Stimulated activated memory B cell treated with anti-CD40 and anti-IgM and Interleukin-4, amounts not matched to agents 10 μg/mL and 1 μg/mL and 100 μg/mL, for 72 hours (primary cell): ENCODE measurements around the gene ZCWPW2.

Source experiments
- ATAC-seq: fragments of 150-1000 bp; cut with Tn5 transposase; 2 replicates; pipeline ENCODE4 v1.10.0; 2021
- H3K27ac Mint-ChIP-seq: one replicate; pipeline ENCODE4 v1.8.0; 2022; ENCODE audit warnings: mild to moderate bottlenecking, mixed read lengths
- H3K27me3 Mint-ChIP-seq: one replicate; pipeline ENCODE4 v1.8.0; 2022; ENCODE audit warnings: mixed read lengths
- H3K36me3 Mint-ChIP-seq: one replicate; pipeline ENCODE4 v1.8.0; 2022; ENCODE audit warnings: mixed read lengths
- H3K4me1 Mint-ChIP-seq: one replicate; pipeline ENCODE4 v1.8.0; 2022; ENCODE audit warnings: mixed read lengths
- H3K4me3 Mint-ChIP-seq: one replicate; pipeline ENCODE4 v1.8.0; 2022; ENCODE audit warnings: mild to moderate bottlenecking, moderate library complexity, mixed read lengths
- H3K9me3 Mint-ChIP-seq: one replicate; pipeline ENCODE4 v1.8.0; 2022; ENCODE audit warnings: mixed read lengths

The ZCWPW2 gene

DNA sequence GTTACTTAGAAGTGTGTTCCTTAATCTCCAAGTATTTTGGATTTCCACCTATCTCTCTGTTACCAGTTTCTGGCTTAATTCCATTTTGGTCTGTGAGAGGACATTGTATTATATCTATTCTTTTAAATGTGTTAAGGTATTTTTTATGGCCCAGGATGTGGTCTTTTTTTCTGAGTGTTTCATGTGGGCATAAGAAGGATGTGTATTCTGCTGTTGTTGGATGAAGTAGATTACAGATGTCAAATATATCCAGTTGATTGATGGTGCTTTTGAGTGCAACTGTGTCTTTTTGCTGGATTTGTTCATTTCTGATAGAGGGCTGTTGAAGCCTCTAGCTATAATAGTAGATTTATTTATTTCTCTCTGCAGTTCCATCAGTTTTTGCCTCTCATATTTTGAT is 136.6 kb downstream of the ZCWPW2 start:
- H3K9me3 Mint-ChIP-seq = peaks cover 3% of the 10 kb centered on the region
- H3K27me3 Mint-ChIP-seq = no peaks in the 10 kb centered on the region
- no peaks in the 10 kb centered on the region for H3K36me3 Mint-ChIP-seq
- H3K4me1 Mint-ChIP-seq = no peaks in the 10 kb centered on the region
- no peak overlapping the region for H3K4me3 Mint-ChIP-seq
- no peak for ATAC-seq
- H3K27ac Mint-ChIP-seq = no peak overlapping the region

DNA sequence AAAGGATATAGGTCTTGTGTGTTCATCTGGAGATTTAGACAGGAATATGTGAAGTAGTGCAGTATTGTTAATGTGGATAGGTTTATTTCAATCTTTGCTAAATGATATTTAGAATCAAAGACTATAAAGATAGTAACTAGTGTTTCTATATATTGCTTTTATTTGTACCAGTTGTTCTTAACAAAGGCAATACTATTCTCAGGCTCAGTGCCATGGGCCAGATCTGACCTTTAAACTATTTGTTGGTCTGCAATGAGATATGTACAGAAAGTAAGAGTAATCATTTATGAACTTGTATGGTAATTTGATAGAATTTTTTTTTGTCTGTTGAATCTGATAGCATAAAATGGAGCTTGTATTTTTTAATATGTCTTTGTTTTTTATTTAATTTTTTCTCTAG is 146.8 kb downstream of the ZCWPW2 start:
- no peaks in the 10 kb centered on the region for H3K36me3 Mint-ChIP-seq
- no peak for ATAC-seq
- H3K9me3 Mint-ChIP-seq = no peaks in the 10 kb centered on the region
- H3K27me3 Mint-ChIP-seq = no peaks in the 10 kb centered on the region
- H3K4me3 Mint-ChIP-seq = no peak overlapping the region
- no peak overlapping the region for H3K27ac Mint-ChIP-seq
- H3K4me1 Mint-ChIP-seq = no peaks in the 10 kb centered on the region

DNA sequence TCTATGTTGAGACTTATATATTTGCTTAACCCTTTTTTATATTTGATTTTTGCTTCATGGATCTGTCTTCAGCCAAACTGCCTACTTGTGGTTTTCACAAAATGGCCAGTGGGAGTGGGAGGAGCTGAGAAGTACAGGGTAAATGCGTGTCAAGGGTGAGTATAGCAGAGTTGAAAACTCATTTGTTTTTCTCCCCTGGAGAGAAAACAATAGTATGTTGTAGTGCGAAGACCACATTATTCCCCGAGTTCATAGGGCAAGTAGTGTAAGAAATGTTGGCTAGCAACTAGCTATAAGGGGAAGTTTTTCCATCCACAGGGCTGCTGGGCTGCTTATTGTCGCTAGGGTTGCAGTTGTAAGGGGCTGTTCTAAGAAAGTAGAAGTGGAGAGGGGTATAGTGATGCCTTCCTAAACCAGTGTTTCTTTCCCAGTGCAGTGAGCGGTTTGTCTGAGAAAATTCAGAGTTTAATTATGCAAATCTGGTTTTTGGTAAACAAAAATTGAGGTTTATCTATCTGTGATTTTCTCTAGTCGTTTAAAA is 153.9 kb downstream of the ZCWPW2 start:
- no peaks in the 10 kb centered on the region for H3K27me3 Mint-ChIP-seq

DNA sequence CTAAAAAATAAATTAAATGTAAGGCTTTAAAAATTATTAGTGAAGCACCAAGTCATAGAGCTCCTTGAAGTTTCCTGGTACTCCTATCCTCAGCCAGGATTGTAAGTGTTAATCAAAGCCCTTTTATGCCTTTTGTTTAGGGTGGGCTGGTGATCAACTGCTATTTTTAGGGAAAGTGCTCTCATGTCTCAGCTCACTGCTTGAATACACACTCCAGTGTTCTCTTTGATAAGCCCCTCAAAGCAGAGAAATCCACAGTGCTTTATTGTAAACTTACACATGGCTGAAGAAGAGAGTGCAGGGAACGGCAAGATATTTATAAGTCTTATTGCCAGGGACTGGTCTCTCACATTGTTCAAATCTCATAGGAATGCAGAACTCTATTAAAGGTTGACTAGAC is 156.5 kb downstream of the ZCWPW2 start:
- ATAC-seq = no peak
- no peaks in the 10 kb centered on the region for H3K4me1 Mint-ChIP-seq
- no peaks in the 10 kb centered on the region for H3K9me3 Mint-ChIP-seq
- no peaks in the 10 kb centered on the region for H3K36me3 Mint-ChIP-seq
- no peaks in the 10 kb centered on the region for H3K27me3 Mint-ChIP-seq
- H3K4me3 Mint-ChIP-seq = no peak overlapping the region
- H3K27ac Mint-ChIP-seq = no peak overlapping the region

More for the DNA sequence above, 153.9 kb downstream of the ZCWPW2 start:
- no peaks in the 10 kb centered on the region for H3K9me3 Mint-ChIP-seq
- no peak overlapping the region for H3K4me3 Mint-ChIP-seq
- no peaks in the 10 kb centered on the region for H3K36me3 Mint-ChIP-seq
- H3K4me1 Mint-ChIP-seq = no peaks in the 10 kb centered on the region
- no peak for ATAC-seq
- H3K27ac Mint-ChIP-seq = no peak overlapping the region

- Mint-ChIP-seq H3K27ac (no peak overlapping the region), H3K27me3 (no peaks in the 10 kb centered on the region), H3K36me3 (no peaks in the 10 kb centered on the region), H3K9me3 (no peaks in the 10 kb centered on the region), H3K4me3 (no peak overlapping the region), H3K4me1 (no peaks in the 10 kb centered on the region)
- no peak for ATAC-seq
These were observed 173.1 kb downstream of the ZCWPW2 start for GRCh38 chr3:28521663-28522062.

DNA sequence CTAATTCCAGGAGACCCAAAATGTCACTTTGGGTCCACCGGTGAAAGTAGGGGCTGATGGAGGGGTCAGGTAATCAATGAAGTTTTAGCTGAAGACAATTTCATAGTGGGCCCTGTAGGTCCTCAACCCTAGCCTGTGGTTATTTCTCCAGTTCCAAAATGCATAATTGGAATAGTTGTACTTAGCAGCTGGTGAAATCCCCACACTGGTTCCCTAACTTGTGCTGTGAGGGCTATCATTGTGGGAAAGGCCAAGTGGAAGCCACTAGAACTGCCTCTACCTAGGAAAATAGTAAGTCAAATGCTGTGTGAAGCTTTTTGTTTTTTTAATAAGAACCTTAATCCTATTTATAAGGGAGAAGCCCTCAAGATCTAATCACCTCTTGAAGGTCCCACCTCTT is 193.8 kb downstream of the ZCWPW2 start:
- Mint-ChIP-seq H3K4me1 (no peaks in the 10 kb centered on the region), H3K4me3 (no peak overlapping the region), H3K36me3 (no peaks in the 10 kb centered on the region), H3K9me3 (peaks cover 12% of the 10 kb centered on the region), H3K27me3 (no peaks in the 10 kb centered on the region), H3K27ac (no peak overlapping the region)
- no peak for ATAC-seq

- H3K4me3 Mint-ChIP-seq = no peak overlapping the region
- no peaks in the 10 kb centered on the region for H3K4me1 Mint-ChIP-seq
- H3K27me3 Mint-ChIP-seq = no peaks in the 10 kb centered on the region
- no peak for ATAC-seq
- no peaks in the 10 kb centered on the region for H3K36me3 Mint-ChIP-seq
- no peak overlapping the region for H3K27ac Mint-ChIP-seq
- H3K9me3 Mint-ChIP-seq = peaks cover 15% of the 10 kb centered on the region
These were observed 195.7 kb downstream of the ZCWPW2 start for GRCh38 chr3:28544236-28544635.

DNA sequence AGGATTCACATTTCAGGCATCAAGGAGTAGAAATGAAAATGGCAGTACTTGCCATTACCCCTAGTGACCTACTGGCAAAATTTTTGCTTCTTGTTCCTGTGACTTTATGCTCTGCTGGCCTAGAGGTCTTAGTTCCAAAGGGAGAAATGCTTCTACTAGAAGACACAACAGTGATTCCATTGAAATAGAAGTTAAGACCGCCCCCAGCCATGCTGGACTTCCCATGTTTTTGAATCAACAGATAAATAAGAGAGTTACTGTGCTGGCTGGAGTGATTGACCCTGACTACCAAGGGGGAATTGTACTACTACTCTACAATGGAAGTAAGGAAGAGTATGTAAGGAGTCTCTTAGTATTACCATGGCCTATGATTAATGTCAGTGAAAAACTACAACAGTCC is 196.3 kb downstream of the ZCWPW2 start:
- Mint-ChIP-seq H3K27ac (no peak overlapping the region), H3K9me3 (peaks cover 15% of the 10 kb centered on the region), H3K4me1 (no peaks in the 10 kb centered on the region), H3K27me3 (no peaks in the 10 kb centered on the region), H3K4me3 (no peak overlapping the region), H3K36me3 (no peaks in the 10 kb centered on the region)
- ATAC-seq = no peak

DNA sequence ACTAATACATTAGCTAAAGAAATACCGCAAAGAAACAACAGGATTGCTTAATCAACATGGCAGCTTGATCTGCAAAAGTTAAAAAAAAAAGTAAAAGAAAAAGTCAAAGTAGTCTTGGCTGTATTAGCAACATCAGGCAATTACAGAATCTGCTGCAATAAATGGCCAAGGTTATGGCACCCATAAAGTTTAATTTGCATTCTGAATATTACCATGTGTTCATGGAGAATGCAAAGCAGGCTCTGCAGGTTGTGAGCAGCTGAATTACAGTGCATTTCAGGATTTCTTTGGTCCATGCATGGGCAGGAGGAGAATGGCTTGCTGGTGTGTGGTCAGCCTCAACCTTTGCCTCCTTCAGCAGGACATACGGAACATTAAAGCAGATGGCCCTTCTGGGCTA is 199.2 kb downstream of the ZCWPW2 start:
- Mint-ChIP-seq H3K9me3 (peaks cover 16% of the 10 kb centered on the region), H3K36me3 (no peaks in the 10 kb centered on the region), H3K27ac (no peak overlapping the region), H3K4me1 (no peaks in the 10 kb centered on the region), H3K27me3 (no peaks in the 10 kb centered on the region), H3K4me3 (no peak overlapping the region)
- ATAC-seq = no peak

- H3K36me3 Mint-ChIP-seq = no peaks in the 10 kb centered on the region
- peaks cover 11% of the 10 kb centered on the region for H3K9me3 Mint-ChIP-seq
- H3K27ac Mint-ChIP-seq = no peak overlapping the region
- H3K4me3 Mint-ChIP-seq = no peak overlapping the region
- ATAC-seq = no peak
- H3K4me1 Mint-ChIP-seq = no peaks in the 10 kb centered on the region
- no peaks in the 10 kb centered on the region for H3K27me3 Mint-ChIP-seq
These were observed 204.7 kb downstream of the ZCWPW2 start for GRCh38 chr3:28553175-28553574.

DNA sequence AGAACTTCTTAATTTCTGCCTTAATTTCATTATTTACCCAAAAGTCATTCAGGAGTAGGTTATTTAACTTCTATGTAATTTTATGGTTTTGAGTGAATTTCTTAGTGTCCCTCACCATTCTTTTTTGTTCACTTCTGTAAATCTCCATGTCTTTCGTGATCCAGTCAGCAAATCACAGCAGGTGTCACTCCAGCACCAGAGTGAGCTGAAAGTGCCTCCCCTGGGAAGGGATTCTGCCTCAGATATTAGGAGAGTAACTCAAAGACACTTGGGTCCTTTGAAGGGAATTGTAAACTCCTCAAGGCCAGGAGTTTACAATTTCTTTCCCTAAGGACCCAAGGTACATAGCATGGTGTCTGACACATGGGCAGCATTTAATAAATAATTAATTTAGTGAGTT is 207.7 kb downstream of the ZCWPW2 start:
- ATAC-seq = no peak
- Mint-ChIP-seq H3K4me3 (no peak overlapping the region), H3K27me3 (no peaks in the 10 kb centered on the region), H3K4me1 (no peaks in the 10 kb centered on the region), H3K36me3 (no peaks in the 10 kb centered on the region), H3K27ac (no peak overlapping the region), H3K9me3 (peaks cover 6% of the 10 kb centered on the region)

GRCh38 chr3:28564211-28564610 is 215.7 kb downstream of the ZCWPW2 start:
- Mint-ChIP-seq H3K36me3 (no peaks in the 10 kb centered on the region), H3K27ac (no peak overlapping the region), H3K9me3 (peaks cover 9% of the 10 kb centered on the region), H3K4me1 (no peaks in the 10 kb centered on the region), H3K27me3 (no peaks in the 10 kb centered on the region), H3K4me3 (no peak overlapping the region)
- no peak for ATAC-seq

- Mint-ChIP-seq H3K27ac (no peak overlapping the region), H3K9me3 (peaks cover 5% of the 10 kb centered on the region), H3K4me1 (no peaks in the 10 kb centered on the region), H3K36me3 (no peaks in the 10 kb centered on the region), H3K4me3 (no peak overlapping the region), H3K27me3 (no peaks in the 10 kb centered on the region)
- ATAC-seq = no peak
These were observed 220.8 kb downstream of the ZCWPW2 start for GRCh38 chr3:28569357-28569756.

DNA sequence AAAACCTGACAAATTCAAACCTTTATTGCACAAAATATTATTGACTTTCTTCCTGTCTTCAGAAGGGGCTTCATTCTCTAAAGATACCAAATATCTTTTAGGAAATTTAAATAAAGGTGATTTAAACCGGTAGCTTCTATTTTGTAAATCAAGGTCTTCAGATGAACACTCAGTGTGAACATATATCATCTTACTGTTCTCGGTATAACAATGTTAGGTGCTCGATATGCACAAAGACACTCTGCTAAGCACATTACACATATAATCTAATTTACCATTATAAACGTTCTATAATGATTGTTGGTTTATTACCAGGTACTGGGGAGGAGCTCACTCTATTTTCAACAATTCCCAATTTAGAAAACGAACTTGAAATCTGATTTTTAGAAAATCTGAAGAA is 225.5 kb downstream of the ZCWPW2 start:
- no peak overlapping the region for H3K4me3 Mint-ChIP-seq
- H3K36me3 Mint-ChIP-seq = no peaks in the 10 kb centered on the region
- no peak overlapping the region for H3K27ac Mint-ChIP-seq
- H3K9me3 Mint-ChIP-seq = no peaks in the 10 kb centered on the region
- no peaks in the 10 kb centered on the region for H3K4me1 Mint-ChIP-seq
- H3K27me3 Mint-ChIP-seq = peaks cover 34% of the 10 kb centered on the region
- no peak for ATAC-seq

DNA sequence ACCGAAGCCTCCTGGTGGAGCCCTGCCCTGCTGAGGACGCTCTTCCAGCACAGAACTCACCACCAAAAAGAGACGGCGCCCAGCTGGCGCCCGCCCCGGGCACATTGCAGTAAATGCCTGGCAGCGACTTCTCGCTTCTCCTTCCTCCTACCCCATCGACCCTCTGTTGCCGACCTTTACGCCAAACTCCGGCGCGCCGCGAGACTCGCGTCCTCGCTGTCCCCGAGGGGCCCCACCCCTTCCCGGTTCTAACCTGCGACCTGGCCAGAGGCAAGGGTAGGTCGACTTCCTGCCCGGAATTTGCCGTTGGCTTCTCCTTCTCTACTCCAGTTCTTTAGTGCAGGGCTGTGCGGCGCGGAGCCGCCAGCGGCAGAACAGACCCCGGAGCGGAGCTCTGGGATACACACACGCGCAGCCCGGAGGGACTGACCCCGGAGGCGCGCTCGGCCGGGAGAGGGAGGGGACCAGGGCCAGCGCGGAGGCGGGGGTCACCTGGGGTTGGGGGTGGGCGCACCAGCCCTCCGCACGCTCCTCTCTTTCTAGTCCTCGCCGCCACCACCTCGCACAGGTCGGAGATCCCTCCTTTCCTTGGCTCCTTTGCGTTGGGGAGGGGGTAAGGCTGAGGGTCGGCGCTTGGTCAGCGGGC is 226.7 kb downstream of the ZCWPW2 start:
- peaks cover 44% of the 10 kb centered on the region for H3K27me3 Mint-ChIP-seq

More for the DNA sequence above, 226.7 kb downstream of the ZCWPW2 start:
- Mint-ChIP-seq H3K36me3 (no peaks in the 10 kb centered on the region), H3K4me1 (no peaks in the 10 kb centered on the region), H3K9me3 (no peaks in the 10 kb centered on the region), H3K4me3 (no peak overlapping the region), H3K27ac (no peak overlapping the region)
- no peak for ATAC-seq
